Vagina (tissue), 2 donors: Measurements from ENCODE around the gene OR51Q1.

Experiments used
- CTCF ChIP-seq, 3 experiments: fragments of 450-650 bp in 2 of 3; fragments of 200-600 bp in 1 of 3; sonication (generic) in 1 of 3; IDR thresholded peaks; one replicate each; pipeline ENCODE4 v1.5.1; 2017 to 2019; ENCODE audit warnings: antibody characterized with exemption in 3 of 3, mild to moderate bottlenecking in 2 of 3, moderate library complexity in 2 of 3
- POLR2A ChIP-seq, 2 donors: fragments of 450-650 bp; IDR thresholded peaks; one replicate each; pipeline ENCODE4 v1.6.1; 2017; ENCODE audit warnings: antibody characterized with exemption in 2 of 2, mild to moderate bottlenecking in 2 of 2, moderate library complexity in 2 of 2

GRCh38 chr11:5449023-5449422 lies 27.1 kb downstream of the OR51Q1 start, which contains the start of gene OR51I2:
- no peak for TF ChIP-seq POLR2A (IDR thresholded peaks at IDR 0.05)
- TF ChIP-seq CTCF (IDR thresholded peaks at IDR 0.05), result no peak
